ENCODE measurements around the gene SZT2. TPM values are rescaled to one million over a fixed set of nuclear protein-coding genes. Genes with fewer than 3 reads are reported as not detected.
"Not testable (repeated sequence)": the region's sequence is repeated elsewhere in the genome, so short reads cannot be mapped to it uniquely, and the experiment has no call there.

Gene SZT2
- total RNA-seq, 1 donor from 2014 or later: 32.5 TPM

- no peak for DNase-seq (ENCODE audit: low spot score)
Measured at GRCh38 chr1:43360616-43361015, 29.1 kb upstream of the SZT2 start.

GRCh38 chr1:43363283-43363934, 26.3 kb upstream of the SZT2 start:
- DNase-seq (ENCODE audit: low spot score): no peak

GRCh38 chr1:43363935-43364525, 25.7 kb upstream of the SZT2 start:
- no peak for DNase-seq (ENCODE audit: low spot score)

GRCh38 chr1:43365678-43366077, 24.0 kb upstream of the SZT2 start:
- no peak for DNase-seq (ENCODE audit: low spot score)

- DNase-seq (ENCODE audit: low spot score): peak; percentile 36
Measured at GRCh38 chr1:43366179-43366578, 23.5 kb upstream of the SZT2 start.

- no peak for DNase-seq (ENCODE audit: low spot score)
Measured at GRCh38 chr1:43366601-43367025, 23.1 kb upstream of the SZT2 start.

GRCh38 chr1:43367026-43367903, 22.4 kb upstream of the SZT2 start:
- DNase-seq (ENCODE audit: low spot score): no peak

- peak; percentile 93 for DNase-seq (ENCODE audit: low spot score)
Measured at GRCh38 chr1:43367904-43368645, 21.6 kb upstream of the SZT2 start, which contains the start of gene ELOVL1. TSS of gene ELOVL1 (minus strand) at chr1:43368011. CDS start at chr1:43365609, 2,402 bp downstream.

GRCh38 chr1:43368646-43369020, 21.1 kb upstream of the SZT2 start:
- DNase-seq (ENCODE audit: low spot score): no peak

GRCh38 chr1:43369779-43370178, 19.9 kb upstream of the SZT2 start:
- not testable (repeated sequence) for DNase-seq (ENCODE audit: low spot score)

GRCh38 chr1:43370564-43370963, 19.1 kb upstream of the SZT2 start:
- no peak for DNase-seq (ENCODE audit: low spot score)

- DNase-seq (ENCODE audit: low spot score): no peak
Measured at GRCh38 chr1:43372172-43372571, 17.5 kb upstream of the SZT2 start.

- DNase-seq (ENCODE audit: low spot score): no peak
Measured at GRCh38 chr1:43373066-43373940, 16.4 kb upstream of the SZT2 start.

- no peak for DNase-seq (ENCODE audit: low spot score)
Measured at GRCh38 chr1:43376723-43377235, 12.9 kb upstream of the SZT2 start.

GRCh38 chr1:43377831-43378230, 11.9 kb upstream of the SZT2 start:
- no peak for DNase-seq (ENCODE audit: low spot score)

- no peak for DNase-seq (ENCODE audit: low spot score)
Measured at GRCh38 chr1:43379476-43379875, 10.2 kb upstream of the SZT2 start.

GRCh38 chr1:43381612-43382011, 8.1 kb upstream of the SZT2 start:
- peak; percentile 20 for DNase-seq (ENCODE audit: low spot score)

- DNase-seq (ENCODE audit: low spot score): peak; percentile 46
Measured at GRCh38 chr1:43382027-43382779, 7.5 kb upstream of the SZT2 start.

GRCh38 chr1:43383449-43383848, 6.2 kb upstream of the SZT2 start:
- DNase-seq (ENCODE audit: low spot score): no peak

- no peak for DNase-seq (ENCODE audit: low spot score)
Measured at GRCh38 chr1:43386676-43387075, 3.0 kb upstream of the SZT2 start.
